ENCODE measurements around the gene GRIN2A. TPM values are rescaled to one million over a fixed set of nuclear protein-coding genes. Genes with fewer than 3 reads are reported as not detected.

The GRIN2A gene
- total RNA-seq, 1 donor from 2014 or later = 6.8 TPM

- Mint-ChIP-seq H3K4me3 (ENCODE audit: unreplicated experiment) (no peak overlapping the region), H3K27ac (ENCODE audit: unreplicated experiment) (no peak overlapping the region), H3K4me1 (ENCODE audit: low read depth, unreplicated experiment) (no peaks in the 10 kb centered on the region), H3K27me3 (ENCODE audit: unreplicated experiment) (no peaks in the 10 kb centered on the region), H3K9me3 (ENCODE audit: unreplicated experiment) (no peaks in the 10 kb centered on the region), H3K36me3 (ENCODE audit: unreplicated experiment) (no peaks in the 10 kb centered on the region)
- no peak for DNase-seq
- TF ChIP-seq, protein P1, sequence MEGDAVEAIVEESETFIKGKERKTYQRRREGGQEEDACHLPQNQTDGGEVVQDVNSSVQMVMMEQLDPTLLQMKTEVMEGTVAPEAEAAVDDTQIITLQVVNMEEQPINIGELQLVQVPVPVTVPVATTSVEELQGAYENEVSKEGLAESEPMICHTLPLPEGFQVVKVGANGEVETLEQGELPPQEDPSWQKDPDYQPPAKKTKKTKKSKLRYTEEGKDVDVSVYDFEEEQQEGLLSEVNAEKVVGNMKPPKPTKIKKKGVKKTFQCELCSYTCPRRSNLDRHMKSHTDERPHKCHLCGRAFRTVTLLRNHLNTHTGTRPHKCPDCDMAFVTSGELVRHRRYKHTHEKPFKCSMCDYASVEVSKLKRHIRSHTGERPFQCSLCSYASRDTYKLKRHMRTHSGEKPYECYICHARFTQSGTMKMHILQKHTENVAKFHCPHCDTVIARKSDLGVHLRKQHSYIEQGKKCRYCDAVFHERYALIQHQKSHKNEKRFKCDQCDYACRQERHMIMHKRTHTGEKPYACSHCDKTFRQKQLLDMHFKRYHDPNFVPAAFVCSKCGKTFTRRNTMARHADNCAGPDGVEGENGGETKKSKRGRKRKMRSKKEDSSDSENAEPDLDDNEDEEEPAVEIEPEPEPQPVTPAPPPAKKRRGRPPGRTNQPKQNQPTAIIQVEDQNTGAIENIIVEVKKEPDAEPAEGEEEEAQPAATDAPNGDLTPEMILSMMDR (IDR thresholded peaks at IDR 0.05; ENCODE audit: partially characterized antibody, unreplicated experiment) = no peak
Measured at GRCh38 chr16:9787717-9788116, 394.5 kb downstream of the GRIN2A start.

DNA sequence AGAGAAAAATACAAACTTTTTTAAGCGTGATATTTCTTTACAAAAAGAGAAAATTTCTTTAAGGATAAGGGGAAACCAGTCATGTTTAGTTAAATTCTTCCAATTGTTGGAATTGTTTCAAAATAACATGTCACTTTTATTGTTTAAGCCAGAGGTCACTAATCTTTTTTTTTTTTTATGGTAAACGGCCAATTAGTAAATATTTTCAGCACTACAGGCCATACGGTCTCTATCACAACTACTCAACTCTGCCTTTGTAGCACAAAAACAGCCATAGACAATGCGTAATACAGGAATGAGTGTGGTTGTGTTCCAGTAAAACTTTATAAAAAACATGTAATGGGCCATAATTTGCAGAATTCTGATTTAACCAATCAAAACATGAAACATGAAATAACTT lies 401.4 kb downstream of the GRIN2A start:
- no peak for DNase-seq
- H3K4me3 Mint-ChIP-seq (ENCODE audit: unreplicated experiment) = no peak overlapping the region
- peaks cover 2% of the 10 kb centered on the region for H3K27me3 Mint-ChIP-seq (ENCODE audit: unreplicated experiment)
- H3K27ac Mint-ChIP-seq (ENCODE audit: unreplicated experiment) = no peak overlapping the region
- no peaks in the 10 kb centered on the region for H3K9me3 Mint-ChIP-seq (ENCODE audit: unreplicated experiment)
- no peaks in the 10 kb centered on the region for H3K36me3 Mint-ChIP-seq (ENCODE audit: unreplicated experiment)
- TF ChIP-seq, protein P1 (IDR thresholded peaks at IDR 0.05; ENCODE audit: partially characterized antibody, unreplicated experiment) = no peak
- no peaks in the 10 kb centered on the region for H3K4me1 Mint-ChIP-seq (ENCODE audit: low read depth, unreplicated experiment)

- DNase-seq = no peak
- Mint-ChIP-seq H3K4me3 (ENCODE audit: unreplicated experiment) (no peak overlapping the region), H3K4me1 (ENCODE audit: low read depth, unreplicated experiment) (no peaks in the 10 kb centered on the region), H3K27ac (ENCODE audit: unreplicated experiment) (no peak overlapping the region), H3K27me3 (ENCODE audit: unreplicated experiment) (peaks cover 2% of the 10 kb centered on the region), H3K9me3 (ENCODE audit: unreplicated experiment) (no peaks in the 10 kb centered on the region), H3K36me3 (ENCODE audit: unreplicated experiment) (no peaks in the 10 kb centered on the region)
- TF ChIP-seq, protein P1 (IDR thresholded peaks at IDR 0.05; ENCODE audit: partially characterized antibody, unreplicated experiment) = no peak
Measured at GRCh38 chr16:9778849-9779248, 403.4 kb downstream of the GRIN2A start.

DNA sequence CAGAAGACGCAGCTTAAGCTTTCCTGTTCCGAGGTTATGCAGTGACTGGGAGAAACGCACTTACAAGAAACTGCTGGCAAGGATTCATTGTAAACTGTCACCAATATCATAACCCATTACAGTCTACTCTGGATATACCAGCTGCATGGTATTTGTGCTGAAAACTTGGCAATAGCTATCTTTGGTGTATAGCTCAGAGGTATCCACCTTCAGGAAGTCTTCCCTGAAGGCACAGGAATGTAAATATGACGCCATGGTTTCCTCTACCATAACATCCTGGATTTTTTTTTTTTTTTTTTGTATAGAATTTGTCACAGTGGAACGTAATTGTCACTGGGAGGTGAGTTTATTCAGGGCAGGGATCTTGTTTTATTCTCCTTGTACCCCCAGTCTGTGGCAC lies 406.2 kb downstream of the GRIN2A start:
- Mint-ChIP-seq H3K27ac (ENCODE audit: unreplicated experiment) (no peak overlapping the region), H3K4me1 (ENCODE audit: low read depth, unreplicated experiment) (no peaks in the 10 kb centered on the region), H3K9me3 (ENCODE audit: unreplicated experiment) (no peaks in the 10 kb centered on the region), H3K4me3 (ENCODE audit: unreplicated experiment) (no peak overlapping the region), H3K36me3 (ENCODE audit: unreplicated experiment) (no peaks in the 10 kb centered on the region), H3K27me3 (ENCODE audit: unreplicated experiment) (peaks cover 4% of the 10 kb centered on the region)
- no peak for DNase-seq
- TF ChIP-seq, protein P1 (IDR thresholded peaks at IDR 0.05; ENCODE audit: partially characterized antibody, unreplicated experiment) = no peak

DNA sequence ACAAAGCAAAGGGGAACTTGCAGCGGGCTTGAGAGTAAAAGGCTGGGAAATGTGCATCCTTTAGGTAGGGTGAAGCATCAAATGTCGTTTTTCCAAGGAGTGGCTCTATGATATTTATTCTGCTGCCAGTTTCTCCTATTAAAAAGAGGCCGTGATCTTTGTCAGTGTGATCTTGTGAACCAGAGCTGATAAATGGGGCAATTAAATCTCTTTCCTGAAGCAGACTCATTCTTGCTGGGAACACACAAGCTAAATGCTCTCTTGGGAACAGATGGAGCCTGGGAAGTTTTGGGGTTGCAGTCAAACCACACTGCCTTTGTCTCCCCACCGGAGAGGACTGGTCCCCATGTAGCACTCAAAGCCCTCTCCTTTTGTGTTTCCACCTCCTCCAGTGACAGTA lies 408.9 kb downstream of the GRIN2A start:
- DNase-seq = no peak
- H3K36me3 Mint-ChIP-seq (ENCODE audit: unreplicated experiment) = no peaks in the 10 kb centered on the region
- H3K9me3 Mint-ChIP-seq (ENCODE audit: unreplicated experiment) = no peaks in the 10 kb centered on the region
- peaks cover 2% of the 10 kb centered on the region for H3K27me3 Mint-ChIP-seq (ENCODE audit: unreplicated experiment)
- no peaks in the 10 kb centered on the region for H3K4me1 Mint-ChIP-seq (ENCODE audit: low read depth, unreplicated experiment)
- TF ChIP-seq, protein P1 (IDR thresholded peaks at IDR 0.05; ENCODE audit: partially characterized antibody, unreplicated experiment) = no peak
- H3K27ac Mint-ChIP-seq (ENCODE audit: unreplicated experiment) = no peak overlapping the region
- H3K4me3 Mint-ChIP-seq (ENCODE audit: unreplicated experiment) = no peak overlapping the region

Measured in glutamatergic neuron (in vitro differentiated cells).